H1 (cell line): ENCODE results near the gene B3GAT2. TPM values are rescaled to one million over a fixed set of nuclear protein-coding genes. Genes with fewer than 3 reads are reported as not detected.

Source experiments
- CTCF ChIA-PET: fragments of 300-600 bp; sonication (Branson Sonifier 250); formaldehyde crosslinking; loops from one replicate; lab custom pipeline; 2021; ENCODE audit not compliant: partially characterized antibody; lab: Charles Lee
- POLR2A ChIA-PET: fragments of 300-600 bp; sonication (Branson Sonifier 250); formaldehyde crosslinking; loops from one replicate; lab custom pipeline; 2021; ENCODE audit warnings: inconsistent platforms; ENCODE audit not compliant: partially characterized antibody; lab: Charles Lee
- DNase-seq, 2 experiments: peaks; one replicate each; pipeline versions ENCODE4 v3.0.0 to v3.0.0-alpha.2; 2010 to 2022; ENCODE audit warnings: low spot score in 2 of 2, low read depth in 1 of 2, mixed read lengths in 1 of 2
- FAIRE-seq: peaks from 2 replicates; lab custom pipeline; 2011; peaks lifted over from hg19 to GRCh38; lab: Jason Lieb, UNC
- H2AFZ ChIP-seq: 2 replicates; pipeline ENCODE4 v1.8.1; 2012; ENCODE audit warnings: low read length, inconsistent platforms
- H2AK5ac ChIP-seq: 2 replicates; pipeline ENCODE4 v1.6.1; 2013; ENCODE audit warnings: low read depth, low read length
- H2BK120ac ChIP-seq: replicated peaks from 2 replicates; pipeline ENCODE3; 2013; ENCODE audit warnings: low read depth, low read length, inconsistent platforms
- H2BK12ac ChIP-seq: 2 replicates; pipeline ENCODE4 v1.6.1; 2013; ENCODE audit warnings: low read depth, low read length
- H2BK15ac ChIP-seq: 2 replicates; pipeline ENCODE4 v1.6.1; 2013; ENCODE audit warnings: low read length
- H2BK20ac ChIP-seq: 2 replicates; pipeline ENCODE4 v1.6.1; 2013; ENCODE audit warnings: low read length
- H2BK5ac ChIP-seq: 2 replicates; pipeline ENCODE4 v1.6.1; 2013; ENCODE audit warnings: low read depth, low read length
- H3K14ac ChIP-seq: 2 replicates; pipeline ENCODE4 v1.6.1; 2013; ENCODE audit warnings: inconsistent platforms; ENCODE audit not compliant: insufficient read length
- H3K18ac ChIP-seq: 2 replicates; pipeline ENCODE4 v1.6.1; 2013; ENCODE audit warnings: low read length; ENCODE audit errors: extremely low read depth
- H3K23ac ChIP-seq: 2 replicates; pipeline ENCODE4 v1.6.1; 2013; ENCODE audit warnings: inconsistent platforms; ENCODE audit not compliant: insufficient read length
- H3K23me2 ChIP-seq: 2 replicates; pipeline ENCODE4 v1.6.1; 2013; ENCODE audit warnings: low read depth, low read length
- H3K27ac ChIP-seq: 2 replicates; pipeline ENCODE4 v1.6.1; 2011; ENCODE audit warnings: low read depth, low read length, inconsistent platforms
- H3K27me3 ChIP-seq, 4 experiments: replicated peaks in 1 of 4; 1 replicate in 1 of 4; 2 replicates in 3 of 4; pipeline versions ENCODE4 v1.6.1 to v1.8.1; 2011 to 2013; ENCODE audit warnings: low read length in 3 of 4, mild to moderate bottlenecking in 3 of 4, inconsistent platforms in 2 of 4, mixed read lengths in 2 of 4, moderate library complexity in 1 of 4; ENCODE audit not compliant: control insufficient read depth in 3 of 4, insufficient read depth in 3 of 4; ENCODE audit errors: extremely low read depth in 1 of 4
- H3K36me3 ChIP-seq, 4 experiments: 2 replicates each; pipeline versions ENCODE4 v1.6.1 to v1.8.1; 2011 to 2013; ENCODE audit warnings: mild to moderate bottlenecking in 4 of 4, low read length in 3 of 4, moderate library complexity in 2 of 4, control low read depth in 1 of 4, inconsistent platforms in 1 of 4; ENCODE audit not compliant: insufficient read depth in 4 of 4, control insufficient read depth in 2 of 4
- H3K4ac ChIP-seq: replicated peaks from 2 replicates; pipeline ENCODE3; 2013; ENCODE audit warnings: low read length, low read depth, mixed read lengths, inconsistent platforms; ENCODE audit not compliant: insufficient read length
- H3K4me1 ChIP-seq, 4 experiments: replicated peaks in 1 of 4; 1 replicate in 1 of 4; 2 replicates in 3 of 4; pipeline versions ENCODE4 v1.6.1 to v1.8.1; 2011 to 2013; ENCODE audit warnings: low read length in 3 of 4, inconsistent platforms in 2 of 4, mixed read lengths in 1 of 4; ENCODE audit not compliant: insufficient read depth in 4 of 4, control insufficient read depth in 3 of 4
- H3K4me2 ChIP-seq, 2 experiments: 2 replicates each; pipeline versions ENCODE4 v1.6.1 to v1.8.1; 2011 to 2013; ENCODE audit warnings: low read depth in 2 of 2, low read length in 2 of 2, control low read depth in 1 of 2, inconsistent platforms in 1 of 2, mild to moderate bottlenecking in 1 of 2; ENCODE audit not compliant: insufficient read depth in 1 of 2
- H3K4me3 ChIP-seq, 4 experiments: fragments of 200-600, 300-600 bp in 1 of 4; sonication (generic), shearing (Covaris generic), sonication (Bioruptor Twin) in 1 of 4; 2 replicates each; pipeline versions ENCODE4 v1.5.1 to v1.8.1; 2011 to 2016; ENCODE audit warnings: low read length in 4 of 4, low read depth in 3 of 4, control low read depth in 2 of 4, inconsistent platforms in 2 of 4, mild to moderate bottlenecking in 2 of 4, mixed read lengths in 1 of 4, moderate library complexity in 1 of 4; ENCODE audit not compliant: insufficient read depth in 2 of 4; ENCODE audit errors: extremely low read depth in 1 of 4
- H3K56ac ChIP-seq: replicated peaks from 2 replicates; pipeline ENCODE3; 2013; ENCODE audit warnings: low read depth, mild to moderate bottlenecking, mixed read lengths, low read length, inconsistent platforms; ENCODE audit not compliant: insufficient read length
- H3K79me1 ChIP-seq: 2 replicates; pipeline ENCODE4 v1.6.1; 2013; ENCODE audit warnings: low read depth, low read length, control low read depth
- H3K79me2 ChIP-seq, 2 experiments: 2 replicates each; pipeline versions ENCODE4 v1.6.1 to v1.8.1; 2012 to 2013; ENCODE audit warnings: low read length in 2 of 2, mild to moderate bottlenecking in 2 of 2, inconsistent platforms in 1 of 2; ENCODE audit not compliant: insufficient read depth in 2 of 2, control insufficient read depth in 1 of 2
- H3K9ac ChIP-seq, 4 experiments: replicated peaks in 1 of 4; 1 replicate in 1 of 4; 2 replicates in 3 of 4; pipeline versions ENCODE4 v1.6.1 to v1.8.1; 2011 to 2013; ENCODE audit warnings: low read depth in 3 of 4, low read length in 3 of 4, control low read depth in 2 of 4, mild to moderate bottlenecking in 2 of 4, moderate library complexity in 2 of 4, inconsistent platforms in 1 of 4; ENCODE audit errors: extremely low read depth in 1 of 4
- H3K9me3 ChIP-seq, 2 experiments: 2 replicates each; pipeline versions ENCODE4 v1.6.1 to v1.8.1; 2012 to 2013; ENCODE audit warnings: mild to moderate bottlenecking in 2 of 2, moderate library complexity in 2 of 2, control low read depth in 1 of 2, inconsistent platforms in 1 of 2, low read depth in 1 of 2, low read length in 1 of 2, mixed read lengths in 1 of 2; ENCODE audit not compliant: insufficient read depth in 2 of 2
- H4K20me1 ChIP-seq, 2 experiments: replicated peaks in 1 of 2; 2 replicates each; pipeline versions ENCODE3 to v1.8.1; 2011 to 2013; ENCODE audit warnings: inconsistent platforms in 2 of 2, low read length in 2 of 2, mild to moderate bottlenecking in 1 of 2; ENCODE audit not compliant: insufficient read depth in 2 of 2, control insufficient read depth in 1 of 2
- H4K5ac ChIP-seq: 2 replicates; pipeline ENCODE4 v1.6.1; 2013; ENCODE audit warnings: low read length, low read depth, mixed read lengths, inconsistent platforms; ENCODE audit not compliant: insufficient read length
- H4K8ac ChIP-seq: 2 replicates; pipeline ENCODE4 v1.8.0; 2013; ENCODE audit warnings: mild to moderate bottlenecking, moderate library complexity, low read length, inconsistent platforms; ENCODE audit not compliant: insufficient read depth; ENCODE audit errors: extremely low read depth
- H4K91ac ChIP-seq: replicated peaks from 2 replicates; pipeline ENCODE3; 2013; ENCODE audit warnings: low read length, mixed read lengths, inconsistent platforms; ENCODE audit not compliant: insufficient read length
- BACH1 ChIP-seq: IDR thresholded peaks from 2 replicates; pipeline ENCODE4 v1.6.1; 2012; ENCODE audit warnings: low read length, improper control_type of control experiment
- EP300 ChIP-seq, 2 experiments: IDR thresholded peaks; 1 replicate in 1 of 2; 2 replicates in 1 of 2; pipeline ENCODE4 v1.6.1; 2011 to 2012; ENCODE audit warnings: low read depth in 2 of 2, low read length in 2 of 2, mild to moderate bottlenecking in 2 of 2, borderline replicate concordance in 1 of 2, inconsistent platforms in 1 of 2, moderate library complexity in 1 of 2
- GTF2F1 ChIP-seq: IDR thresholded peaks from 2 replicates; pipeline ENCODE4 v1.6.1; 2012; ENCODE audit warnings: low read depth, low read length, improper control_type of control experiment, borderline replicate concordance
- KDM5A ChIP-seq: fragments of 200-600 bp; IDR thresholded peaks from 2 replicates; pipeline ENCODE4 v1.7.1; 2012; ENCODE audit warnings: mild to moderate bottlenecking, low read length, inconsistent platforms, mixed read lengths
- MAFK ChIP-seq: IDR thresholded peaks from 2 replicates; pipeline ENCODE4 v1.6.1; 2012; ENCODE audit warnings: low read depth, mild to moderate bottlenecking, improper control_type of control experiment, low read length
- POLR2A ChIP-seq, 2 experiments: IDR thresholded peaks; 1 replicate in 1 of 2; 2 replicates in 1 of 2; pipeline ENCODE4 v1.6.1; 2011; ENCODE audit warnings: low read depth in 2 of 2, low read length in 2 of 2, mild to moderate bottlenecking in 2 of 2; ENCODE audit errors: control extremely low read depth in 1 of 2
- POLR2AphosphoS5 ChIP-seq: IDR thresholded peaks from 2 replicates; pipeline ENCODE4 v1.6.1; 2011; ENCODE audit warnings: low read depth, low read length
- RFX5 ChIP-seq: IDR thresholded peaks from 2 replicates; pipeline ENCODE4 v1.6.1; 2011; ENCODE audit warnings: low read depth, low read length, improper control_type of control experiment, borderline replicate concordance
- SIN3A ChIP-seq, 2 experiments: IDR thresholded peaks in 1 of 2; conservative IDR thresholded peaks in 1 of 2; 2 replicates each; pipeline ENCODE4 v1.6.1; 2011 to 2012; ENCODE audit warnings: low read length in 2 of 2, improper control_type of control experiment in 1 of 2, low read depth in 1 of 2, mild to moderate bottlenecking in 1 of 2
- SIRT6 ChIP-seq: IDR thresholded peaks from one replicate; pipeline ENCODE4 v1.7.1; 2012; ENCODE audit warnings: low read length, inconsistent platforms
- SP1 ChIP-seq: IDR thresholded peaks from 2 replicates; pipeline ENCODE4 v1.6.1; 2011; ENCODE audit warnings: low read depth, low read length
- SP2 ChIP-seq: IDR thresholded peaks from 2 replicates; pipeline ENCODE4 v1.6.1; 2012; ENCODE audit warnings: mild to moderate bottlenecking, low read length, inconsistent platforms
- SUZ12 ChIP-seq: fragments of 200-600 bp; sonication (generic); IDR thresholded peaks from 2 replicates; pipeline ENCODE4 v1.6.1; 2012; ENCODE audit warnings: mild to moderate bottlenecking, inconsistent platforms, low read length, moderate library complexity, mixed read lengths
- WGBS, 2 experiments: shearing (Covaris generic) in 1 of 2; methylation state at CpG; one replicate each; pipeline versions ENCODE4 v1.1.6 to v1.1.7; 2013 to 2015; ENCODE audit warnings: low lambda C conversion rate in 2 of 2, mixed read lengths in 2 of 2, inconsistent platforms in 1 of 2, low coverage in 1 of 2, missing lambda C conversion rate in 1 of 2; ENCODE audit not compliant: insufficient replicate concordance in 2 of 2, insufficient coverage in 1 of 2, insufficient read length in 1 of 2; ENCODE audit errors: extremely low coverage in 1 of 2, missing lambda C conversion rate in 1 of 2; 5-methylcytosine and 5-hydroxymethylcytosine counted together
- polyA plus RNA-seq, 7 experiments: library from polyadenylated mRNA; depleted of rRNA in 3 of 7; stranded (reverse) in 5 of 7; unstranded in 2 of 7; fragments of >200 nt in 5 of 7; fragments of 200-250 nt in 2 of 7; gene quantifications; 1 replicate in 5 of 7; 2 replicates in 1 of 7; 4 replicates in 1 of 7; pipeline versions ENCODE4 v1.2.1 to v1.2.3, GENCODE V29; 2011 to 2013; ENCODE audit warnings: missing spikeins in 2 of 7, mixed read lengths in 2 of 7
- total RNA-seq: library from RNA; stranded (reverse); fragmentation: NEBNext Ultra II Directional; extraction: Animal tissue kit (Norgen Biotek cat#: 25700); gene quantifications from 2 replicates; pipeline ENCODE4 v1.2.1, GENCODE V29; 2021

Gene B3GAT2
- total and polyA plus RNA-seq, 2 of the 8 experiments (the other 6 are each of a cell fraction or from before 2014, with no cell fraction given): 0.83 to 1.9 TPM

DNA sequence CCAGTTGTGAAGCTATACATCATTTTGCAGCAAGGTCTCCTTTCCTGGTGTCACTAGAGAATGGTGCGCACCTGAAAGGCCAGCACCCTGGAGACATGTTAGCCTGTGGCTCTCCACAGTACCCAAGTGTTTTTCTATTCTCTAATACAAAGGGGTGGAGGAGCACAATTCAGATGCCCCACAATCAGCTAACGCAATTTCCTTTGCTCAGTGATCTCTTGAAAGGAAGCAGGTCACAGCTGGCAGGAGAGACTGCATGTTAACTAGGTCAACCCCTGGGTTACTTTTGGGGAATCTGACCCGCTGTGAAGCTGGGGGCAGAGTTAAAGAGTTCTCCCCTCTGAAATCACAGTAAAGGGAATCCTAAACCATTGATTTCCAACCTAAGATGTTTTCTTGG lies 92.5 kb downstream of the B3GAT2 start:
- WGBS, 2 experiments: 43% methylated on average over 3 of the region's 3 CpGs; no CpG with 5 or more reads in 1 of the 2 experiments
- TF ChIP-seq POLR2AphosphoS5: no peak
- TF ChIP-seq SUZ12: no peak
- TF ChIP-seq EP300 (IDR thresholded peaks at IDR 0.05; ENCODE audit: borderline replicate concordance in 1 of 2, low read depth in 2 of 2, low read length in 2 of 2): peak in 1 of 2 experiments; percentile 28; a peak in 1 of 3 replicates
- TF ChIP-seq RFX5: no peak
- TF ChIP-seq MAFK: no peak
- TF ChIP-seq SP2: no peak
- peak; percentile 30; the same call in 1 of the 2 replicates for TF ChIP-seq SP1
- TF ChIP-seq SIRT6: no peak
- TF ChIP-seq GTF2F1: no peak
- TF ChIP-seq KDM5A: no peak
- TF ChIP-seq BACH1: peak; percentile 8; the same call in 1 of the 2 replicates
- no peak for TF ChIP-seq SIN3A (conservative IDR thresholded peaks at IDR 0.05 in 1 of 2, IDR thresholded peaks at IDR 0.05 in 1 of 2; ENCODE audit: low read depth in 1 of 2, low read length in 2 of 2)
- no peak for TF ChIP-seq POLR2A (IDR thresholded peaks at IDR 0.05; ENCODE audit: control extremely low read depth in 1 of 2, low read depth in 2 of 2, low read length in 2 of 2)

More for the DNA sequence above, 92.5 kb downstream of the B3GAT2 start:
- no peak overlapping the region; the same call in 1 of the 2 replicates for H2BK12ac ChIP-seq
- CTCF ChIA-PET: interaction anchor here (0.7 to 3.3 kb wide), 6 partner anchors 10 to 635 kb away, joined by 3 to 19 read pairs (median 4); no protein-coding TSS in a partner anchor
- H3K9ac ChIP-seq: 0 out of 7 replicates have a peak overlapping the region, but pooled peaks of 1 of the 4 experiments have one; percentile 11
- H4K91ac ChIP-seq: no peak overlapping the region
- no peaks in the 10 kb centered on the region; a peak in 1 of 8 replicates for H3K36me3 ChIP-seq
- H3K27me3 ChIP-seq: no peaks in the 10 kb centered on the region
- H2AFZ ChIP-seq: 0 out of 2 replicates have a peak overlapping the region, but pooled peaks have one; percentile 6
- no peaks in the 10 kb centered on the region for H4K20me1 ChIP-seq
- H2BK15ac ChIP-seq: no peak overlapping the region
- H3K56ac ChIP-seq: no peak overlapping the region
- H3K9me3 ChIP-seq: no peaks in the 10 kb centered on the region
- no peak overlapping the region for H3K4me3 ChIP-seq
- no peak overlapping the region for H3K4ac ChIP-seq
- H3K23ac ChIP-seq: no peak overlapping the region
- H2AK5ac ChIP-seq: no peak overlapping the region
- no peak overlapping the region for H2BK20ac ChIP-seq
- H3K23me2 ChIP-seq: no peaks in the 10 kb centered on the region
- DNase-seq (no peak), FAIRE-seq (peak; percentile 45)
- H2BK120ac ChIP-seq: no peak overlapping the region
- no peak overlapping the region for H3K14ac ChIP-seq
- H3K27ac ChIP-seq: no peak overlapping the region
- H3K79me1 ChIP-seq: no peaks in the 10 kb centered on the region
- POLR2A ChIA-PET: interaction anchor here (1.7 kb wide), 1 partner anchor 20 kb away, joined by 5 read pairs; no protein-coding TSS in a partner anchor
- H2BK5ac ChIP-seq: no peak overlapping the region
- H3K4me2 ChIP-seq: peak overlapping the region; percentile 22 to 25; a peak in 2 of 4 replicates
- no peak overlapping the region for H4K5ac ChIP-seq
- H3K4me1 ChIP-seq: peaks cover 0 to 8% (median 4%) of the 10 kb centered on the region in 4 experiments; a peak in 4 of 7 replicates
- no peak overlapping the region for H4K8ac ChIP-seq
- H3K18ac ChIP-seq: no peak overlapping the region; the same call in 1 of the 2 replicates
- no peaks in the 10 kb centered on the region for H3K79me2 ChIP-seq
